Measurements from ENCODE around the gene NPFFR2. TPM values are rescaled to one million over a fixed set of nuclear protein-coding genes. Genes with fewer than 3 reads are reported as not detected.
"Not testable (repeated sequence)": the region's sequence is repeated elsewhere in the genome, so short reads cannot be mapped to it uniquely, and the experiment has no call there.

NPFFR2 gene
- total and polyA plus RNA-seq, 9 of the 15 experiments (the other 6 are each of a cell fraction or from before 2014, with no cell fraction given) = 0.15 to 0.98 (median 0.48) TPM

GRCh38 chr4:72084587-72085011 lies 52.8 kb downstream of the NPFFR2 start:
- ChIA-PET CTCF (ENCODE audit: low intra/inter-chr PET ratio) (no interaction called here), POLR2A (no interaction called here)
- Histone ChIP-seq H3K9ac (ENCODE audit: insufficient read depth in 1 of 2, low read depth in 2 of 2, low read length in 2 of 2) (no peak overlapping the region), H4K20me1 (replicated peaks; ENCODE audit: control insufficient read depth, insufficient read depth, low read length) (no peaks in the 10 kb centered on the region), H3K79me2 (ENCODE audit: control insufficient read depth, insufficient read depth, low read length) (no peaks in the 10 kb centered on the region), H3K4me2 (ENCODE audit: insufficient read depth, low read length) (no peak overlapping the region), H2AFZ (ENCODE audit: low read depth, low read length) (no peak overlapping the region), H3K9me3 (replicated peaks; ENCODE audit: control insufficient read depth, insufficient read depth, low read depth, low read length) (no peaks in the 10 kb centered on the region), H3K4me1 (replicated peaks in 1 of 2; ENCODE audit: control insufficient read depth in 2 of 2, insufficient read depth in 2 of 2, low read length in 2 of 2) (no peaks in the 10 kb centered on the region), H3K27me3 (ENCODE audit: control insufficient read depth in 2 of 2, insufficient read depth in 2 of 2, low read length in 2 of 2) (no peaks in the 10 kb centered on the region), H3K36me3 (ENCODE audit: control insufficient read depth, insufficient read depth, low read length) (no peaks in the 10 kb centered on the region), H3K4me3 (no peak overlapping the region), H3K27ac (ENCODE audit: extremely low read depth, low read depth, low read length) (no peak overlapping the region), H3K9me1 (ENCODE audit: control insufficient read depth, insufficient read depth, low read length) (no peaks in the 10 kb centered on the region)
- 2% methylated on average over 3 of the region's 3 CpGs for WGBS (ENCODE audit: insufficient coverage, low coverage, missing lambda C conversion rate)
- intact Hi-C loops (cut with micrococcal nuclease) = no loop called here
- no TSS peak for BruUV-seq (replicated peaks)
- FAIRE-seq (no peak), ATAC-seq (no peak), DNase-seq (ENCODE audit: extremely low read depth in 1 of 4, low spot score in 3 of 4) (peak in 1 of 4 experiments; percentile 3)
- in situ Hi-C loops (cut with MboI) = no loop called here
- TF ChIP-seq MECOM (CRISPR knock-in tag; IDR thresholded peaks at IDR 0.05) (no peak), FOXA3 (CRISPR knock-in tag; conservative IDR thresholded peaks at IDR 0.05 in 1 of 2, IDR thresholded peaks at IDR 0.05 in 1 of 2) (peak in 1 of 2 experiments; percentile 50; a peak in 1 of 4 replicates)

- in situ Hi-C loops (cut with MboI); BruUV-seq (replicated peaks); H3K9me3 ChIP-seq (replicated peaks; ENCODE audit: control insufficient read depth, insufficient read depth, low read depth, low read length); POLR2A ChIA-PET; H3K27me3 ChIP-seq (ENCODE audit: control insufficient read depth in 2 of 2, insufficient read depth in 2 of 2, low read length in 2 of 2); H3K27ac ChIP-seq (ENCODE audit: extremely low read depth, low read depth, low read length); H3K9me1 ChIP-seq (ENCODE audit: control insufficient read depth, insufficient read depth, low read length); FAIRE-seq; H3K9ac ChIP-seq (ENCODE audit: insufficient read depth in 1 of 2, low read depth in 2 of 2, low read length in 2 of 2); H3K4me3 ChIP-seq; H3K79me2 ChIP-seq (ENCODE audit: control insufficient read depth, insufficient read depth, low read length); intact Hi-C loops (cut with micrococcal nuclease); H3K4me2 ChIP-seq (ENCODE audit: insufficient read depth, low read length); H4K20me1 ChIP-seq (replicated peaks; ENCODE audit: control insufficient read depth, insufficient read depth, low read length); DNase-seq (ENCODE audit: extremely low read depth in 1 of 4, low spot score in 3 of 4); ATAC-seq; H3K36me3 ChIP-seq (ENCODE audit: control insufficient read depth, insufficient read depth, low read length); H3K4me1 ChIP-seq (replicated peaks in 1 of 2; ENCODE audit: control insufficient read depth in 2 of 2, insufficient read depth in 2 of 2, low read length in 2 of 2); H2AFZ ChIP-seq (ENCODE audit: low read depth, low read length); CTCF ChIA-PET (ENCODE audit: low intra/inter-chr PET ratio): not testable (repeated sequence)
- 0% methylated on average over 2 of the region's 2 CpGs for WGBS (ENCODE audit: insufficient coverage, low coverage, missing lambda C conversion rate)
Measured at GRCh38 chr4:72090606-72091005, 58.8 kb downstream of the NPFFR2 start.
